ENCODE results near the gene TBC1D16.

- TF ChIP-seq CTCF (IDR thresholded peaks at IDR 0.05) (no peak), POLR2A (IDR thresholded peaks at IDR 0.05) (no peak)
These were observed 117.7 kb downstream of the TBC1D16 start for GRCh38 chr17:79917902-79918484.

Data from esophagus squamous epithelium (tissue), 4 donors.